HEK293T (cell line): ENCODE data around the gene ANKRD17.

Experiments used
- FOXK2 ChIP-seq: fragments of 450-650 bp; IDR thresholded peaks from 2 replicates; pipeline ENCODE4 v1.6.1; 2016; ENCODE audit warnings: mild to moderate bottlenecking
- FOXM1 ChIP-seq: fragments of 450-650 bp; IDR thresholded peaks from 2 replicates; pipeline ENCODE4 v1.6.1; 2017; ENCODE audit warnings: mild to moderate bottlenecking, borderline replicate concordance
- HDGF ChIP-seq: fragments of 450-650 bp; IDR thresholded peaks from 2 replicates; pipeline ENCODE4 v1.6.1; 2017; ENCODE audit warnings: antibody characterized with exemption, borderline replicate concordance
- SUZ12 ChIP-seq: fragments of 450-650 bp; IDR thresholded peaks from 2 replicates; pipeline ENCODE4 v1.6.1; 2016; ENCODE audit warnings: mild to moderate bottlenecking

GRCh38 chr4:73075832-73076231 lies 182.8 kb downstream of the ANKRD17 start:
- TF ChIP-seq FOXM1 (no peak), FOXK2 (no peak), HDGF (no peak), SUZ12 (no peak)
